ENCODE results near the gene SF3B3.
A peak's percentile ranks its signal among the peaks of the same experiment; 100 is the strongest.
"Not testable (repeated sequence)": the region's sequence is repeated elsewhere in the genome, so short reads cannot be mapped to it uniquely, and the experiment has no call there.

The SF3B3 gene

GRCh38 chr16:70522216-70523075 is 1.2 kb upstream of the SF3B3 start:
- no peak for TF ChIP-seq CTCF (IDR thresholded peaks at IDR 0.05; ENCODE audit: insufficient read depth, low read length, missing control alignments)
- CTCF ChIA-PET = interaction anchor here (0.8 to 2.2 kb wide), 4 partner anchors 9 to 132 kb away, joined by 3 to 10 read pairs (median 4); no protein-coding TSS in a partner anchor
- no peak for DNase-seq (ENCODE audit: low read depth, low spot score)
- POLR2A ChIA-PET = interaction anchor here (0.6 to 1.2 kb wide), 4 partner anchors 113 to 176 kb away, joined by 3 to 5 read pairs (median 4); partner anchors contain the start of gene DDX19A
- H3K4me3 ChIP-seq (ENCODE audit: low read depth, low read length) = peak overlapping the region; percentile 98

- ChIA-PET CTCF (interaction anchor here (0.8 to 2.2 kb wide), 4 partner anchors 9 to 131 kb away, joined by 3 to 10 read pairs (median 4); no protein-coding TSS in a partner anchor), POLR2A (interaction anchor here (0.6 to 1.2 kb wide), 4 partner anchors 113 to 176 kb away, joined by 3 to 5 read pairs (median 4); partner anchors contain the start of gene DDX19A)
Observed at GRCh38 chr16:70523076-70523742, 407 bp upstream of the SF3B3 start, which contains the start of gene COG4. TSS of gene COG4 (minus strand) at chr16:70523554. CDS start at chr16:70523543, 11 bp downstream.

GRCh38 chr16:70524399-70524825 is 796 bp downstream of the SF3B3 start:
- ChIA-PET POLR2A (interaction anchor here (0.6 to 1.3 kb wide), 2 partner anchors 21 to 144 kb away, joined by 3 read pairs; no protein-coding TSS in a partner anchor), CTCF (interaction anchor here (1.0 to 10.5 kb wide), 7 partner anchors 10 to 975 kb away, joined by 3 to 126 read pairs (median 3); no protein-coding TSS in a partner anchor)
- DNase-seq (ENCODE audit: low read depth, low spot score) = not testable (repeated sequence)

More at GRCh38 chr16:70523076-70523742, 407 bp upstream of the SF3B3 start, which contains the start of gene COG4:
- no peak for DNase-seq (ENCODE audit: low read depth, low spot score)
- no peak for TF ChIP-seq CTCF (IDR thresholded peaks at IDR 0.05; ENCODE audit: insufficient read depth, low read length, missing control alignments)
- peak within 1 kb of the TSS; percentile 98 for H3K4me3 ChIP-seq (ENCODE audit: low read depth, low read length)

GRCh38 chr16:70526403-70526802 is 2.8 kb downstream of the SF3B3 start:
- no peak for TF ChIP-seq CTCF (IDR thresholded peaks at IDR 0.05; ENCODE audit: insufficient read depth, low read length, missing control alignments)
- ChIA-PET POLR2A (interaction anchor here (0.7 kb wide), 1 partner anchor 27 kb away, joined by 3 read pairs; no protein-coding TSS in a partner anchor), CTCF (interaction anchor here (1.8 to 10.5 kb wide), 3 partner anchors 8 to 157 kb away, joined by 4 to 126 read pairs (median 7); no protein-coding TSS in a partner anchor)
- no peak overlapping the region for H3K4me3 ChIP-seq (ENCODE audit: low read depth, low read length)
- DNase-seq (ENCODE audit: low read depth, low spot score) = no peak

More at GRCh38 chr16:70524399-70524825, 796 bp downstream of the SF3B3 start:
- peak overlapping the region; percentile 98 for H3K4me3 ChIP-seq (ENCODE audit: low read depth, low read length)

- TF ChIP-seq CTCF (IDR thresholded peaks at IDR 0.05; ENCODE audit: insufficient read depth, low read length, missing control alignments) = no peak
- no peak overlapping the region for H3K4me3 ChIP-seq (ENCODE audit: low read depth, low read length)
- POLR2A ChIA-PET = interaction anchor here (0.5 kb wide), 1 partner anchor 37 kb away, joined by 3 read pairs; no protein-coding TSS in a partner anchor
- CTCF ChIA-PET = interaction anchor here (10.5 kb wide), 1 partner anchor 125 kb away, joined by 126 read pairs; no protein-coding TSS in a partner anchor
- no peak for DNase-seq (ENCODE audit: low read depth, low spot score)
Observed at GRCh38 chr16:70527315-70527996, 3.8 kb downstream of the SF3B3 start.

All from AG04449 (cell line).